ENCODE measurements around the gene FARSB.

- TF ChIP-seq CTCF (IDR thresholded peaks at IDR 0.05) = no peak
- TF ChIP-seq POLR2A (IDR thresholded peaks at IDR 0.05) = no peak
Measured at GRCh38 chr2:222522082-222522481, 133.8 kb downstream of the FARSB start.

Measured in body of pancreas (tissue), 4 donors.